ENCODE results near the gene SLC35E4. TPM values are rescaled to one million over a fixed set of nuclear protein-coding genes. Genes with fewer than 3 reads are reported as not detected.

Gene SLC35E4
- total and polyA plus RNA-seq, 8 donors: 1.8 to 3.8 (median 2.9) TPM

DNA sequence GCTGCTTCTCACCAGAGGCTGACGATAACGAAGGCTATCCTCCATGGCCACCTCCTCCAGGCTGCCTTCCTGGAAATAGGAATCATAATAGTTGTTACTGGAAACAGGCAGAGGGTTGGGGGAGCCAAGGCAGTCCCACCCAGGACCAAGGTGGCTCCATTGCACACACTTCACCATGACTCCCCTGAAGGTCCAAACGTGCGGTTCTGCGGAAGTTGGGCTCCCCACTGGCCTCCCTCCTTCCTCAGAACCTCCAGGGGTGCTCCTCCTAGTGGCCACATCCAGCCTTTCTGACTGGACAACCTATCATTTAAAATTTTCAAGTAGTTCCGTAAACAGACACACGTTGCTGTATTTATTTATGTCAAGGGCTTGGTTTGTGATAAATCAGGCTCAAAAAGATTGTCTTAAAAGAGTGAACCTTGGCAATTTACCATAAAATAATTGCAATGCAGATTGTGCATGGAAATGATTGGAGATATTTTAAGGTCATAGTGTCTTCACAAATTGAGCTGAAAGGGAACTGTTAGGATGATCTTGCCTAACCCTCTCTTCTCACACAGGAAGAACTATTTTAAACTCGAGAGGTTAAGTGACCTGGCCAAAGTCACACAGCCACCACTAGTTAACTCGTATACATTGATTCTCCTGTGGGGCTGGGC lies 30.0 kb upstream of the SLC35E4 start:
- peak overlapping the region; percentile 50 to 56 for H3K4me3 ChIP-seq
- H3K27ac ChIP-seq: peak overlapping the region in 1 of 2 donors; percentile 75
- no peaks in the 10 kb centered on the region for H3K27me3 ChIP-seq
- DNase-seq: peak in 2 of 4 donors; percentile 39 to 67
- peak; percentile 58 for ATAC-seq
- TF ChIP-seq CTCF (IDR thresholded peaks at IDR 0.05): peak; percentile 52 to 73
- no peaks in the 10 kb centered on the region for H3K36me3 ChIP-seq
- H3K4me1 ChIP-seq: peaks cover 21 to 45% of the 10 kb centered on the region in 2 donors
- H3K9me3 ChIP-seq: no peaks in the 10 kb centered on the region
- intact Hi-C loops (cut with DNase I): no loop called here

- peak within 1 kb of the TSS; percentile 50 to 56 for H3K4me3 ChIP-seq
- intact Hi-C loops (cut with DNase I): no loop called here
- H3K27me3 ChIP-seq: no peaks in the 10 kb centered on the region
- H3K27ac ChIP-seq: peak within 1 kb of the TSS; percentile 75 to 84
- ATAC-seq (peak; percentile 75), DNase-seq (peak; percentile 74 to 87 (median 83))
- no peaks in the 10 kb centered on the region for H3K9me3 ChIP-seq
- peak in 1 of 2 donors; percentile 16 for TF ChIP-seq CTCF (IDR thresholded peaks at IDR 0.05)
- peaks cover 21 to 50% of the 10 kb centered on the region in 2 donors for H3K4me1 ChIP-seq
- peaks cover 0 to 8% of the 10 kb centered on the region in 2 donors for H3K36me3 ChIP-seq
Observed at GRCh38 chr22:30606455-30607299, 28.9 kb upstream of the SLC35E4 start, which contains the start of gene TCN2. TCN2 (plus strand) TSS chr22:30607174; CDS start chr22:30607332, 158 bp downstream.

DNA sequence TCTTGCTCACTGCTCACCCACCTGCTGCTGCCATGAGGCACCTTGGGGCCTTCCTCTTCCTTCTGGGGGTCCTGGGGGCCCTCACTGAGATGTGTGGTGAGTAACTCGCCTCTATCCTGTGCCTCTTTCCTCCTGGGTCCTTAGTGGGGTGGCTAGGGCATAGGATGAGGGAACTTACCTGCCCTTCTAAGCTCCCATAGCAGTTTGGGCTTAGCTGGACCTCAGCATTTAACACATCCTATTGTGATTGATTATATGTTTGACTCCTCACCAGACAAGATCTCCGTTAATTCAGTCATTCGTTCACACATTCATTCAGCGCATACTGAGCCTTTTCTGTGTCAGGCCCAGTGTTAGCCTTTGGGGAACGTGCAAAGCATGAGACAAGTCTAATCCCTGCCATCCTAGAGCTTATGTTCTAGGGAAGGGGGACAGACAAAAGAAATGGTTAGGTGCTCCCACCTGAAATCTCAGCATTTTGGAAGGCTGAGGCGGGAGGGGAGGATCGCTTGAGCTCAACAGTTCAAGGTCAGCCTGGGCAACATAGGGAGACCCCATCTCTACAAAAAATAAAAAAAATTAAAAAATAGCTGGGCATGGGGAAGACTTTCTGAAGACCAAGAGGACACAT lies 28.2 kb upstream of the SLC35E4 start:
- Histone ChIP-seq H3K27ac (peak overlapping the region; percentile 75 to 84), H3K36me3 (peaks cover 0 to 11% of the 10 kb centered on the region in 2 donors), H3K4me1 (peaks cover 21 to 50% of the 10 kb centered on the region in 2 donors), H3K4me3 (peak overlapping the region; percentile 50 to 56), H3K9me3 (no peaks in the 10 kb centered on the region), H3K27me3 (no peaks in the 10 kb centered on the region)
- ATAC-seq (no peak), DNase-seq (no peak)
- intact Hi-C loops (cut with DNase I): no loop called here
- TF ChIP-seq CTCF (IDR thresholded peaks at IDR 0.05): no peak

DNA sequence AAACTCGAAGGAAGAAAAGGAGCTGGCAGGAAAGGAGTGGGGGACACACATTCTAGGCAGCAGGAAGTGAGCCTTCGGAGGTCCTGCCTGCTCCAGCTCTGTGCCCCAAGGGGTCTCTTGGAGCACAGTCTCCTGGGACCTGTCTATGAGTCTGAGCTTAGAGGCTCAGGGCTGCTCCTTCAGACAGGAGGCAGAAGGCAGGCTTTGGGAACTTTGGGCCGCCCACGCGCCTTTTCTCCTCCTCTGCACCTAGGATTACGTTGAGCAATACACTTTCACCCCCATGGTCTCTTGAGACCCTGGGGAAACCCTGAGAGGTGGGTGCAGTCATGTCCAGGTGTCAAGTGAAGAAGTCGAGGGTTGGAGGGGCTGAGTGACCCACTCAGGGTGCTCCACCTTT lies 27.6 kb upstream of the SLC35E4 start:
- Histone ChIP-seq H3K4me3 (peak overlapping the region; percentile 50 to 56), H3K27me3 (no peaks in the 10 kb centered on the region), H3K9me3 (no peaks in the 10 kb centered on the region), H3K4me1 (peaks cover 21 to 50% of the 10 kb centered on the region in 2 donors), H3K36me3 (peaks cover 0 to 16% of the 10 kb centered on the region in 2 donors), H3K27ac (peak overlapping the region in 1 of 2 donors; percentile 75)
- no peak for DNase-seq
- intact Hi-C loops (cut with DNase I): no loop called here
- no peak for ATAC-seq
- no peak for TF ChIP-seq CTCF (IDR thresholded peaks at IDR 0.05)

Measured in left lung (tissue), 10 donors.